ENCODE measurements around the gene DYRK2. TPM values are rescaled to one million over a fixed set of nuclear protein-coding genes. Genes with fewer than 3 reads are reported as not detected.

DYRK2 gene
- total RNA-seq, 1 donor from 2014 or later, result 53.7 TPM

GRCh38 chr12:67681105-67681778 is 32.7 kb downstream of the DYRK2 start:
- TF ChIP-seq CTCF (IDR thresholded peaks at IDR 0.05; ENCODE audit: unreplicated experiment), result no peak
- DNase-seq (ENCODE audit: low spot score in 2 of 2, unreplicated experiment in 2 of 2), result no peak
- Mint-ChIP-seq H3K27me3 (ENCODE audit: low read depth) (no peaks in the 10 kb centered on the region), H3K4me1 (peaks cover 4% of the 10 kb centered on the region), H3K4me3 (no peak overlapping the region), H3K27ac (no peak overlapping the region), H3K9me3 (peaks cover 3% of the 10 kb centered on the region), H3K36me3 (peaks cover 9% of the 10 kb centered on the region)

- Mint-ChIP-seq H3K27ac (no peak overlapping the region), H3K4me3 (no peak overlapping the region)
- no peak for DNase-seq (ENCODE audit: low spot score in 2 of 2, unreplicated experiment in 2 of 2)
These were observed 33.5 kb downstream of the DYRK2 start for GRCh38 chr12:67681941-67682620.

GRCh38 chr12:67689385-67689784 is 40.8 kb downstream of the DYRK2 start:
- DNase-seq (ENCODE audit: low spot score in 2 of 2, unreplicated experiment in 2 of 2), result no peak
- H3K9me3 Mint-ChIP-seq, result peaks cover 6% of the 10 kb centered on the region
- no peak overlapping the region for H3K27ac Mint-ChIP-seq
- no peak for TF ChIP-seq CTCF (IDR thresholded peaks at IDR 0.05; ENCODE audit: unreplicated experiment)
- H3K36me3 Mint-ChIP-seq, result peaks cover 3% of the 10 kb centered on the region
- H3K4me3 Mint-ChIP-seq, result no peak overlapping the region
- no peaks in the 10 kb centered on the region for H3K27me3 Mint-ChIP-seq (ENCODE audit: low read depth)
- H3K4me1 Mint-ChIP-seq, result peaks cover 4% of the 10 kb centered on the region

More at GRCh38 chr12:67681941-67682620, 33.5 kb downstream of the DYRK2 start:
- TF ChIP-seq CTCF (IDR thresholded peaks at IDR 0.05; ENCODE audit: unreplicated experiment), result no peak
- Mint-ChIP-seq H3K9me3 (peaks cover 3% of the 10 kb centered on the region), H3K4me1 (peaks cover 4% of the 10 kb centered on the region), H3K27me3 (ENCODE audit: low read depth) (no peaks in the 10 kb centered on the region), H3K36me3 (peaks cover 9% of the 10 kb centered on the region)

GRCh38 chr12:67690656-67691055 is 42.1 kb downstream of the DYRK2 start:
- DNase-seq (ENCODE audit: low spot score in 2 of 2, unreplicated experiment in 2 of 2), result no peak
- H3K4me1 Mint-ChIP-seq, result peaks cover 4% of the 10 kb centered on the region

GRCh38 chr12:67691220-67691619 is 42.7 kb downstream of the DYRK2 start:
- H3K27me3 Mint-ChIP-seq (ENCODE audit: low read depth), result peaks cover 4% of the 10 kb centered on the region
- H3K9me3 Mint-ChIP-seq, result peaks cover 6% of the 10 kb centered on the region
- DNase-seq (ENCODE audit: low spot score in 2 of 2, unreplicated experiment in 2 of 2), result no peak
- no peak for TF ChIP-seq CTCF (IDR thresholded peaks at IDR 0.05; ENCODE audit: unreplicated experiment)
- H3K27ac Mint-ChIP-seq, result no peak overlapping the region
- no peak overlapping the region for H3K4me3 Mint-ChIP-seq
- peaks cover 3% of the 10 kb centered on the region for H3K36me3 Mint-ChIP-seq
- H3K4me1 Mint-ChIP-seq, result peaks cover 4% of the 10 kb centered on the region

More at GRCh38 chr12:67690656-67691055, 42.1 kb downstream of the DYRK2 start:
- Mint-ChIP-seq H3K36me3 (peaks cover 3% of the 10 kb centered on the region), H3K27me3 (ENCODE audit: low read depth) (peaks cover 4% of the 10 kb centered on the region), H3K9me3 (peaks cover 6% of the 10 kb centered on the region), H3K4me3 (no peak overlapping the region), H3K27ac (no peak overlapping the region)
- TF ChIP-seq CTCF (IDR thresholded peaks at IDR 0.05; ENCODE audit: unreplicated experiment), result no peak
